Stimulated activated CD8-positive, alpha-beta memory T cell treated with anti-CD3 and anti-CD28 coated beads, Interleukin-7, amount 100 ng/mL, for 4 hours (primary cell): ENCODE results near the gene SLCO6A1.

Experiments
- DNase-seq, 2 donors: peaks; one replicate each; pipeline ENCODE4 v3.0.0-alpha.2; 2020; ENCODE audit warnings: low read depth in 2 of 2

Gene SLCO6A1

DNA sequence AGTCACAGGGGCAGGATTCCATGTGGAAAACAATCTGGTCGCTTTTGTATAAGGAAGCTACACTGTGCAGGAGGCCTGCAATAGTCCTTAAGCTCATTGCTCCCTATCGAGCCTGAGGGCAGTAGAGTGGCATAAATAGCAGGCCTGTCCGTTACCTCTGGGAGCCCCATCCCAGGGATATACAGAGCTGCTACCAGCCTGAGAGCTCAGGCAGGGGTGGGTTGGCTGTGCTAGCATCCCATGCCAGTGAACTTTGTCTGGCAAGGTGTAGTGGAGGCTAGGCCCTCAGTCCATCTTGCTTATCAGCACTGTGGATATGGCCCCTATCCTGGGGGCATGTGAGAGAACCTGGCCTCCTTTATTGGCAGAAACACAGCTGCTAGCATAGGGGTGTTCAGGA, 47.7 kb downstream of the SLCO6A1 start:
- DNase-seq = no peak

DNA sequence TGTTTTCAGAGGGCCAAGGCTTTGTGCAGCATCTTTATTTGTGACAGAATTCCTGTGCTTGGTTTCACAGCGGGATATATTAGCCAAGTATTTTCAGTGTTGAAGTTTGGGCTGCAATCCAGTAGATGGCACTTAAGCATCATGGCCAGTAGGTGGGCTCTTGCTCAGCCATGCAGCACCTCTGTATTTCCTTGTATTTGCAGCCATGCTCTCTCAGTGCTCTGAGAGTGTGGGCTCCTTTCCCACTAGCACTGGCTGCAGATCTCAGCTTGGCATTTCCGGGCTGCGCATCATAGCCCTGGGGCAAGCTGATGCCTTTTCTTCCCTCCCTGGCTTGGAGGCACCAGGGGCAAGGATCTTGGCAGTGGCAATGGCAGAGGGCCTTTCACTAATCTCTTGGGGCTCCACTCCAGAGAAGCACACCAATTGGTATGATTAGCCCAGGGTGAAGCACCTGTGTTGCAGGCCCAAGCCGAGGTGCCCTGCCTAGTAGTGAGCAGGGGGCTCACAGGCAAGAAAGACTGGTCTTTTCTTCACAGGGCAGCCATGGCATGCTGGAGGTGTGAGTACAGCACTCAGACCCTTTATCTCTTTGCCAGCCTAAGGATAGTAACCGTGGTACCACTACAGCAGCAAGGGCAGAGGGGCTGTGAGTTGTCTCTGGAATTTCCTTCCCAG, 48.3 kb downstream of the SLCO6A1 start:
- DNase-seq = no peak

DNA sequence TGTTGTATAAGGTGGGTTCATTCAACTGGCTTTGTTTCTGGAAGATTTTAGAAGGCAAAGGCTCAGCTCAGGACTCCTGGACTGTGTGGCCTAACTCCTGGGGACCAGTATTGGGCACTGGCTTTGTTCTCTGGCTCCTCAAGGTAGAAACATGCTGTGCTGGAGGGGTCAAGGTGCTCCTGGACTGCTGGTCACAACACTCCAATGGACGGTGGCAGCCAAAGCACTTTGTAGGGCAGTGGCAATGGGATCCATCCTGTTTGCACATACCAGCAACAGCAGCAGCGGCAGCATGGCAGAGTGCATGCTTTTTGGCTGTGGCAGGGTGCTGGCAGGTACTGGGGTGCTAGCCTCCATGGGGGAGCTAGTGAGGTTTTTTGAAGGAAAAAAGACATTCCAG, 65.3 kb downstream of the SLCO6A1 start:
- DNase-seq = no peak

DNA sequence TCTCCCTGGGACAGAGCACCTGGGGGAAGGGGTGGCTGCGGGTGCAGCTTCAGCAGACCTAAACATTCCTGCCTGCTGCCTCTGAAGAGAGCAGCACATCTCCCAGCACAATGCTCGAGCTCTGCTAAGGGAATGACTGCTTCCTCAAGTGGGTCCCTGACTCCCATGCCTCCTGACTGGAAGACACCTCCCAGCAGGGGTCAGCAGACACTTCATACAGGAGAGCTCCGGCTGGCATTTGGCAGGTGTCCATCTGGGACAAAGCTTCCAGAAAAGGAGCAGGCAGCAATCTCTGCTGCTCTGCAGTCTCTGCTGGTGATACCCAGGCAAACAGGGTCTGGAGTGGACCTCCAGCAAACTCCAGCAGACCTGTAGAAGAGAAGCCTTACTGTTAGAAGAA, 77.2 kb downstream of the SLCO6A1 start:
- DNase-seq = no peak

DNA sequence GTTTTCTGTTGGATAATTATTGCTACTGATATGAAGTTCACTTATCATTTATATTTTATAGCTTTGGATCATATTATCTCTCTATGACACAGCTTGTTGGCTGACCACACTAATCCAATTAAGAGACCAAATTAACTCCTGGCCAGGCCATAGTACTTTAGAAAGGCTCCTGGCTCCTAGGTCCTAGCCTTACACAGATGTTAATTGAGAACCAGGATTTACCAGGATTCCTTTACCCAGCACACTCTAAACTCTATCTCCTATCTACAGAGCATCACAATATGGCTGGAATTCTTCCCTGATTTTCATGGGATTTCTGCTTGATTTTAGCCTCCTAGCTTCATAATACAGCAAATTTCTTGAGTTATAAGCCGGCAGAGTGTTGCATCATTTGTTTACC, 80.3 kb downstream of the SLCO6A1 start:
- no peak for DNase-seq

GRCh38 chr5:102414448-102414847, 84.4 kb downstream of the SLCO6A1 start:
- DNase-seq = no peak

DNA sequence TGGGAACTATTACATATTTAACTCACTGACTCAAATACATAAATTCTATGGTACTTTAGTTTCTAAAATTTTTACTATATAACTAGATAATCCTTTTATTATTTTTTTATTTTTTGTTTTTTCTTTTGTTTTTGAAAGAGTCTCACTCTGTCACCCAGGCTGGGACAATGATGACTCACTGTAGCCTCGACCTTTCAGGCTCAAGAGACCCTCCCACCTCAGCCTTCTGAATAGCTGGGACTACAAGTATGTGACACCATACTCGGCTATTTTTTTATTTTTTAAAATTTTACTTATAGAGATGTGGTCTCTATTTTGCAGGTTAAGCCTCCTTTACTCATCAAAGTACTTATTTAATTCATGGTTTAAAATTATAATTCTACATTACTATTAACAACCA, 110.6 kb downstream of the SLCO6A1 start:
- no peak for DNase-seq

- DNase-seq = no peak
These were observed 113.4 kb downstream of the SLCO6A1 start for GRCh38 chr5:102385365-102385764.

DNA sequence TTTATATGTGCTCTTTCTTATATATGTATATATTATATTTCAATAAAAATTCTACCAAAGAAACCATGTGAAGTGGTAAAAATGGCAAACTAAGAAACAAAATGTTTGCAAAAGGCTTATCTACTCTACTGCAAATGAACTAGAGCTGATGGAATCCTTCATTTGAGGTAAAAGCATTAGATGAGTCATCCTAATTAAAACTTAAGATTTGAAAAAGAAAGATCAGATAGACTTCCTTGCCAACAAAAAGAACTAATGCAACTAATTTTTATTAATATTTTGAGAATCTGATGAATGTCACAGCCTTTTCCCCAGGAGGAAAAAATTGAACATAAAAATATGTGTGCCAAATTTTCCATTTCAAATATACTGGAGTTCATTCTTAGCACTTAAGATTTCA, 118.6 kb downstream of the SLCO6A1 start:
- no peak for DNase-seq

- no peak for DNase-seq
These were observed 122.9 kb downstream of the SLCO6A1 start for GRCh38 chr5:102375876-102376275.

DNA sequence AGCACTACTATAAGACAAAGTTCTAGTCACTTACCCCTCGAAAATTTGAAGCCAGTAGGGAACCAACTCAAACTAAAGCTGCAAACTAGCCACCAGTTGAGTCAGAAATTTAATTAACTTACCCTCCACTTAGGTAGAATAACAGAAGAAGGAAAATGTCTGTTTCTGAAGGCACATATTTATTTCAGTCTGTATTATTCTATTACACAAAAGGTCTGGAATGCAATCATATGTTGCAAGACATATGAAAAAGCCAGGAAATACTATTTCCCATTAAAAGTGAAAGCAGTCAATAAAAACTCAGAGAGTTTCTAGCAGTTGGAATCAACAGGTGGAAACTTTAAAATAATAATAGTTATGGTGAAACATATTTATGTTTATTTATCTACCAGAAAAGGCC, 123.5 kb downstream of the SLCO6A1 start:
- no peak for DNase-seq

DNA sequence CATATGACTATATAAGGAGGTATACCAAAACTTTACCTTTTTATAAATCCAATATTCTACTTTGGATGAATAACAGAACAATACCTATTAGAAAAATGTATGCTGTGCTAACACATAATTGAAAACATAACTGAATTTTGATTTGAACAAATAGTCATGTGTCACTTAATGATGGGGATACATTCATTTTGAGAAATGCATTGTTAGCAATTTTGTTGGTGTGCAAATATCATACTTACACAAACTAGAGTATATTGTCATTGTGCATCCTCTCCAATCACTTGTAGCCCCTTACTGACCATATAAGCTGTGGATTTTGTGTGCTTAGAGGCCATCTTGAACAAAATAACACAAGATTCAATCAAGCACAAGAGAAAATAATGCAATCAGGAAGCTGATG, 130.4 kb downstream of the SLCO6A1 start:
- DNase-seq = no peak

DNA sequence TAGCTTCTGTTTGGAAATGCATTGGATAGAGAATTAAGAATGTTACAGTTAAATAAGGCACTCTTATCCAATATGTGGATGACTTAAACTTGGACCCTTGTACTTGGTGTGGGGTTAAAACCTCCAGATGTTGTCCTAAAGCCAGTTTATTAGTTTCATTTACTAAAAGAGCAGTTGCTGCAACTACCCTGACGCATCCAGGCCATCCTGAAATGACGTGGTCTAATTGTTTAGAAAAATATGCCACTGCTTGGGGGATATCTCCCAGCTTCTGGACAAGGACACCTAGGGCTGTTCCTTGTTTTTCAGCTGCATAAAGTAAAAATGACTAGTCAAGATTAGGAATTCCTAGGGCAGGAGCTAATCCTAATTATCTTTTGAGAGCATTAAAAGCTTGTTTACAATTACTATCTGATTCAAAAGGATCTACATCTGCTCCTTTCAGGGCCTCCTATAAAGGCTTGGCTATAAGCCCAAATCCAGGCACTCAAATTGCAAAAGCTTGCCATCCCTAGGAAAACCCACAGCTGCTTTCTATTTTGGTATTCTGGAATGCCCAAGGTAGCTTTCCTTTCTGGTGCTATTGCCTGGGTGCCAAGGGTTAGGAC, 157.0 kb downstream of the SLCO6A1 start:
- DNase-seq = no peak

- no peak for DNase-seq
These were observed 174.1 kb downstream of the SLCO6A1 start for GRCh38 chr5:102324714-102325113.
